ENCODE measurements around the gene BUB3. TPM values are rescaled to one million over a fixed set of nuclear protein-coding genes. Genes with fewer than 3 reads are reported as not detected.

BUB3 gene, protein sequence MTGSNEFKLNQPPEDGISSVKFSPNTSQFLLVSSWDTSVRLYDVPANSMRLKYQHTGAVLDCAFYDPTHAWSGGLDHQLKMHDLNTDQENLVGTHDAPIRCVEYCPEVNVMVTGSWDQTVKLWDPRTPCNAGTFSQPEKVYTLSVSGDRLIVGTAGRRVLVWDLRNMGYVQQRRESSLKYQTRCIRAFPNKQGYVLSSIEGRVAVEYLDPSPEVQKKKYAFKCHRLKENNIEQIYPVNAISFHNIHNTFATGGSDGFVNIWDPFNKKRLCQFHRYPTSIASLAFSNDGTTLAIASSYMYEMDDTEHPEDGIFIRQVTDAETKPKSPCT
- 174 to 206 TPM (median 188 TPM) in 5 replicates for total RNA-seq (2022; extraction: Qiagen RNA extraction; ENCODE audit: low read depth)

DNA sequence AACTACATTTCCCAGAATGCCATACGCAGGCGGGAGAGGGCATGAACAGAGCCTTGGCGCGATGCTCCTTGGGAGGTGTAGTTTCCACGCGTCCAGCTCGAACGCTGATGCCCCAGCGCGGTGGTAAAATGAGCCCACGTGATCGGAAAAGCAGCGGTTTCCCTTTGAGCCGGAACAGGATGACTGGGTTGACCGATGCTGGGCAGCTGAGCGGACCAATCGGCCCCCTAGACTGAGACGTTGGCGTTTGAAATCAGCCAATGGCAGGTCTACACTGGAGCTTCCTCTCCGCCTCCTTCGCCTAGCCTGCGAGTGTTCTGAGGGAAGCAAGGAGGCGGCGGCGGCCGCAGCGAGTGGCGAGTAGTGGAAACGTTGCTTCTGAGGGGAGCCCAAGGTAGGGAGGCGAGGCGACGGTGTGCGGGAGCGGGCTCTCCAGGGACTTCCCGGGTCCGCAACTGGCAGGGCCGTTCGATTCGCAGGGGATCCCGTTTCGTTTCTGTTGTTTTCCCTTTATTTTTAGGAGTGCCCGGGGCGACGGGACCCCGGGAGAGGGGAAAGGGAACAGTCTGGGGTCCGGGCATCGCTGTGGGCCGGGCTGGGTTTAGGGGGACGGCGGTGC, at the start of gene BUB3:
Gene BUB3, plus strand, starts transcription at position 311 of the 619 bp plus-strand sequence. CDS start 516 bp downstream, outside the sequence.

DNA sequence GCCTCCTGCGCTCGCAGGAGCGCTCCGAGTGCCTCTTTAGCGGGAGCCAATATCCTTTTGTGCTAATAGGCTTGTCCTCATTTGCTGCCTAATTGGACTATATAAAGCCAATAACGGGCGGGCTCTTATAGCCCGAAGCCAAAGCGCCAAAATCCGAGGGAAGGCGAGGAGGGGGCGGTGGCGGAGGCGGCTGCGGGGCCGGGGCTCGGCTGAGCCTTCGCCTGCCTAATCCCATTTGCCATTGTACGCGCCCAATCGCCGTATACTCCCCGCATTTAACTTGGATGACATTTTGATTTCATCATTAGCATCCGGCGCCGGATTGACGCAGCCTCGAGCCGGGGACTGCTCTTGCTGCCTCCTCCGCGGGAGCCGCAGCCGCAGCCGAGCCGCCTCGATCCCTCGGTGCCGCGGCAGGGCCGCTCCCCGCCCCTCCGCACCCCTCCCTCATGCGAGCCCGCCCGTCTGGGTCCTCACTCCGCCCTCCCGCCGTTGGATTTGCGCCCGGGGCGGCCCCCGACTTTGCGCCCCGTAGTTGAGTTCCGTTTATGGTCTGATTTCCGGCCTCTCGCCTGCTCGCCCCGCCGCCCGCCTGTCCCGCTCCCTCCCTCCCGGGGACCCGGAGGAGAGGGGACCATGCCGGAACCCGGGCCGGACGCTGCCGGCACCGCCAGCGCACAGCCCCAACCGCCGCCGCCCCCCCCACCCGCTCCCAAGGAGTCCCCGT, 18.6 kb upstream of the BUB3 start, which contains the start of gene HMX3:
Gene HMX3, plus strand, starts transcription at position 556 of the 727 bp plus-strand sequence. Its CDS starts 81 bp downstream, at position 637.

DNA sequence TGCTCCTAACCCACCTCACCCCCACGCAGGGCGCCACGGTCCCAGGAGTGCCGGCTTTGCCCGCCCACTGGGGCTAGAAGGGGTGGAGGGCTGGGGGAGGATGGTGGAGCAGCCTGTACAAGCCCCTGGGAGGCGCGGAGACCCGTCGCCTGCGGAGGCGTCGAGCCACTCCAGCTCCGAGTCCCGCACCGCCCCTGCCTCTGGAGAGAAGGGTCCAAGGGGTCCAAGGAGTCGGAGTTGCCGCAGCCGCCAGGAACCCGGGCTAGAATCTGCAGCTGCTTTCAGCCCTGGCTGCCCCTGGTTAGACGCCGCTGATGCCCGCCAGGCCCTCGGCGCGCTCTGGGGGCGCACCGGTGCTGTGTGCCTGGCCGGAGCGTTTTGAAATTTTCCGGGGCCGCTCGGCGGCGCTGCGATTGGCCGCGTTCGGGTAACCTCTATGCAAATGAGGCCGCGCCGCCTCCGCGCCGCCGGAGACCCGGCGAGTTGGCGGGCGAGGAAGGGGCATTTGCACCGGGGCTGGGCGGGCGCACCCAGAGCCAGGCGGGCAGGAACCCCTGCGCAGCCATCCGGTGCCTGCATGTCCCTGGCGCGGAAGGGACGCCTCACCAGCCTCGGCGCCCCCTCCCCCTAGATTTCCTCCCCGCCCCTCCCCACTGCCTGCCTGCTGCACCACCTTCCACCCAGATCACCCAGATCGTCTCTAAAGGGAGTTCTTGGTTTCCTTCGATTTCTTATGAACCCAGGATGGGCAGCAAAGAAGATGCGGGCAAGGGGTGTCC, 6.4 kb upstream of the BUB3 start, which contains the start of gene HMX2:
Gene HMX2, plus strand, starts transcription at position 502 of the 779 bp plus-strand sequence. Its CDS starts 243 bp downstream, at position 745.

Other genes with a start within 250 kb of the BUB3 start
- not detected in 5 replicates for gene FAM24A, start 243.8 kb upstream of the BUB3 start, total RNA-seq (2022; extraction: Qiagen RNA extraction; ENCODE audit: low read depth)
- gene C10orf88, start 200.2 kb upstream of the BUB3 start, total RNA-seq (2022; extraction: Qiagen RNA extraction; ENCODE audit: low read depth) = 8.4 to 10.6 TPM (median 10.2 TPM) in 5 replicates
- 3.3 to 5.8 TPM (median 4.6 TPM) in 5 replicates for gene PSTK, start 174.0 kb upstream of the BUB3 start, total RNA-seq (2022; extraction: Qiagen RNA extraction; ENCODE audit: low read depth)
- 5.4 to 7.6 TPM (median 6.6 TPM) in 5 replicates for gene IKZF5, start 145.6 kb upstream of the BUB3 start, total RNA-seq (2022; extraction: Qiagen RNA extraction; ENCODE audit: low read depth)
- gene ACADSB, start 145.4 kb upstream of the BUB3 start, total RNA-seq (2022; extraction: Qiagen RNA extraction; ENCODE audit: low read depth) = 6.8 to 10.4 TPM (median 9.2 TPM) in 5 replicates
- not detected in 5 replicates for gene HMX3, start 18.4 kb upstream of the BUB3 start, total RNA-seq (2022; extraction: Qiagen RNA extraction; ENCODE audit: low read depth)
- gene HMX2, start 6.3 kb upstream of the BUB3 start, total RNA-seq (2022; extraction: Qiagen RNA extraction; ENCODE audit: low read depth) = 0.06 to 0.27 TPM (median 0.15 TPM) in 4 of 5 replicates, not detected in the other

All from A549 treated with DMSO at 1 μM for 4 hours (cell line).